GM12801 (cell line): ENCODE measurements around the gene SWAP70.

Experiments
- TF ChIP-seq, protein P1 (sequence below): IDR thresholded peaks from one replicate; pipeline ENCODE4 v1.5.1; 2011; ENCODE audit warnings: control low read depth; ENCODE audit not compliant: insufficient read length; ENCODE audit errors: extremely low read depth

SWAP70 gene

DNA sequence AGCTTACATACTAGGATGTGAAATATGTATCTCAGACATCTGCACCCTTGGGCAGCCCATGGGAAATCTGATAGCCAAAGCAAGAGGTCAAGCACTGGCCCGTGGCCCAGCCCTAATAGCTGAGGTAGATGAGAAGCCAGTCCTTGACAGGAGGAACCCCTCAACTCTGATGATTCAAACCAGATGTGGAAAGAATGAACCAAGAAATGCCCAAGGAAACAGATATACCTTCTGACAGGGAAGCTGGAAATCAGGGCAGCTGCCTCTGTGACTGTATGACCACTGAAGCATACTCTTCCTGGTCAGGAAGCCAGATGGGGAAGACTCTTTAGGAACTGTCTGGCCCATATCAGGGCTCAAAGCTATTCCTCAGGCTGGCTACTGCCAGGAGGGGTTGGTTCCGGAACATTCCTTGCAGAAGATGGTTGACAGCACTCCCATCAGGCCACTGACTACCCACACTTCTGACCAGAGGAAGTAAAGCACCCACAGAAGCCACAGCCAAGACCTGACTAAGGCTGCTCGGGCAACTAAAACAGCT lies 124.2 kb downstream of the SWAP70 start:
- TF ChIP-seq, protein P1, sequence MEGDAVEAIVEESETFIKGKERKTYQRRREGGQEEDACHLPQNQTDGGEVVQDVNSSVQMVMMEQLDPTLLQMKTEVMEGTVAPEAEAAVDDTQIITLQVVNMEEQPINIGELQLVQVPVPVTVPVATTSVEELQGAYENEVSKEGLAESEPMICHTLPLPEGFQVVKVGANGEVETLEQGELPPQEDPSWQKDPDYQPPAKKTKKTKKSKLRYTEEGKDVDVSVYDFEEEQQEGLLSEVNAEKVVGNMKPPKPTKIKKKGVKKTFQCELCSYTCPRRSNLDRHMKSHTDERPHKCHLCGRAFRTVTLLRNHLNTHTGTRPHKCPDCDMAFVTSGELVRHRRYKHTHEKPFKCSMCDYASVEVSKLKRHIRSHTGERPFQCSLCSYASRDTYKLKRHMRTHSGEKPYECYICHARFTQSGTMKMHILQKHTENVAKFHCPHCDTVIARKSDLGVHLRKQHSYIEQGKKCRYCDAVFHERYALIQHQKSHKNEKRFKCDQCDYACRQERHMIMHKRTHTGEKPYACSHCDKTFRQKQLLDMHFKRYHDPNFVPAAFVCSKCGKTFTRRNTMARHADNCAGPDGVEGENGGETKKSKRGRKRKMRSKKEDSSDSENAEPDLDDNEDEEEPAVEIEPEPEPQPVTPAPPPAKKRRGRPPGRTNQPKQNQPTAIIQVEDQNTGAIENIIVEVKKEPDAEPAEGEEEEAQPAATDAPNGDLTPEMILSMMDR, result no peak

DNA sequence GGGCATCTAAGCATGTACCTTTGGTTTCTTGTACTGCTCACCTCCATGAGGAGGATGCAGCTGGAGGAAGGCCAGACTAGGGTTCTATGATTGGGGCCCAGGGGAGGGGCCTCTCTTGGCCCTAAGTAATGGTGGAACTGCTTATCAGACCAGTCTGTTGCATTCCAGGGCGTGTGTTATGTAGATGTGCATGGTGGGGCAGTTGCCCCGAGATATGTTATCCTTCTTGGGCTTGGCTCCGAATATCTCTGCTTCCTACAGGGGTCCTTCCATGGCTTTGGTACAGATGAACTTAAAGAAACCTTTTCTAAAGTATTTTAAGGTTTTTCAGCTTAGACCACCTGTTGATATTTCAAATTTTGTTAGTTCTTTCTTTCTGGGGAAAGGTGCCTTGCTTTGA lies 126.0 kb downstream of the SWAP70 start:
- TF ChIP-seq, protein P1, result no peak

DNA sequence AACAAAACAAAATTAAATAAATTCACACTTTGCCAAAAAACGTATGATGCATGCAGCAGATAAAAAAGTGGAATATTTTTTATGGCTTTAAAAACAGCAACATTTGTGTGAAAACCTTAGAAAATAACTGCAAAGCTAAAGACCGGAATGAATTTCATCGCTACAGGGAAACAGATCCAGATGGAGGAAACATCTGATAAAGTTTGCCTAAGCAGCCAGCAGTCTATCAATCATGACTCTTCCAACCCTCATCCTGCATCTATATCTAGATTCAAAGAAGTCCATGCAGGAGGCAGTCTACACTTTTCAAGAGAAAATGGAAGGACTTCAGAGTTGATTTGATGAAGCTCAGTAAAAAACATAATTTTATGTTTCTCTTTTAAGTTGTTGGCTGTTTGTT lies 126.8 kb downstream of the SWAP70 start:
- TF ChIP-seq, protein P1, result no peak

DNA sequence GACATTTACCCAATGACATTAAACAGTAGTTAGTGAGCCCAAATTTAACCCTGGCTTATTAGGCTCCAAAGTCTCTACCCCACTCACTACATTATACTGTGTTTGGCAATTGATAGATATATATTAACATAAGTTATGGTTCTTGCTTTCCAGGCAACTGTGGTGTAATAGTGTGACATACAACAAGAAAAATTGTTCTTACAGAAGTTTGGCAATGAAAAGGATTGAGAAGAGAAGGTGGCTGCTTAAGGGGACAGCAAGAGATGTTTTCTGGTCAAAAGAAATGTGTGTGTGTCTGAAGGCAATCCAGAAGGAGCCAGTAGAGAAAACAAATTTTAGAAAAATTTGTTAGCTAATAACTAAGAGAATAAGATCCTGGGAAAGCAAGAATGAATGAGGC lies 132.4 kb downstream of the SWAP70 start:
- TF ChIP-seq, protein P1, result no peak

DNA sequence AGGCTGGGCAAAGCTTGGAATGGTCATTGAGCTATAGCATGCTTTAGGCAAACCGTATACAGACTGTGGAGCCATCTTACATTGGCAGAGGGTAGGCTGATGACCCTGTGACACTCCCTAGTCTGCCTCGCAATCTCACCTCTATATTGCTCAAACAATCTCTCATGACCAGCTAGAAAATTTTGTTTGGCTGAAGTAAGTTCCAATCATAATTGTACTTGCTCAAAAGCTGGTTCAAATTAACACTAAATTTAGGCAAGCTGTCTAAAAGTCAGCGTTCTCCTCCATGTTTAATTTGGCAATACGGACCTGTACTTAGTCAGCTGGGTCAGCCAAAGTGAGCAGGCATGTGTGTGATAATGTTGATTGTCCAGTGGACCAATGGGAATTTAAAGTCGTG lies 133.0 kb downstream of the SWAP70 start:
- TF ChIP-seq, protein P1, result no peak

DNA sequence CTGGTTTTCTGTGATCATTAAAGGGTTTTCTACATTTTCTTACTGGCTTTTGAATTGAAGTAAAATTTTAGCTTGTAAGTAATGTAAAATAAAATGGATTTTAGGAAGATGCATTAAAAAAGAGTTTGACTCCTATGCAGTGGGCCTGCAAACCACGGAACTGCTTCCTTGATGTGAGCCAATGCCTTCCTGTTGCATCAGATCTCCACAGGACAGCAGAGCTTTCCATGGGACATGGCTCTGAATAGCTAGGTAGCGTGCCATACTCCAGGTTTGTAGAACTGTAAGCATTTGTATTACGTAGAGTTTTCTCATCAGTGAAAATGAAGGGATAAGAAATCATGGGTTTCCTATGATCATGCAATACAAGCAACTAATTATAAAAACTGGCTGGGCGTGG lies 133.4 kb downstream of the SWAP70 start:
- TF ChIP-seq, protein P1, result no peak

DNA sequence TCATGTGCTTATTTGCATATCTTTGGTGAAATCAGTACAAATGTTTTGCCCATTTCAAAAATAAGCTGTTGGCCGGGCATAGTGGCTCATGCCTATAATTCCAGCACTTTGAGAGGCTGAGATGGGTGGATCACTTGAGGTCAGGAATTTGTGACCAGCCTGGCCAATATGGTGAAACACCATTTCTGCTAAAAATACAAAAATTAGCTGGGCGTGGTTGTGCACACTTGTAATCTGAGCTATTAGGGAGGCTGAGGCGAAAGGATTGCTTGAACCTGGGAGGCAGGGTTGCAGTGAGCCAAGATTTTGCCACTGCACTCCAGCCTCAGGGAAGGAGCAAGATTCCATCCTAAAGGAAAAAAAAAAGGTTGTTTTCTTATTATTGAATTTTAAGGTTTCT lies 136.0 kb downstream of the SWAP70 start:
- TF ChIP-seq, protein P1, result no peak

DNA sequence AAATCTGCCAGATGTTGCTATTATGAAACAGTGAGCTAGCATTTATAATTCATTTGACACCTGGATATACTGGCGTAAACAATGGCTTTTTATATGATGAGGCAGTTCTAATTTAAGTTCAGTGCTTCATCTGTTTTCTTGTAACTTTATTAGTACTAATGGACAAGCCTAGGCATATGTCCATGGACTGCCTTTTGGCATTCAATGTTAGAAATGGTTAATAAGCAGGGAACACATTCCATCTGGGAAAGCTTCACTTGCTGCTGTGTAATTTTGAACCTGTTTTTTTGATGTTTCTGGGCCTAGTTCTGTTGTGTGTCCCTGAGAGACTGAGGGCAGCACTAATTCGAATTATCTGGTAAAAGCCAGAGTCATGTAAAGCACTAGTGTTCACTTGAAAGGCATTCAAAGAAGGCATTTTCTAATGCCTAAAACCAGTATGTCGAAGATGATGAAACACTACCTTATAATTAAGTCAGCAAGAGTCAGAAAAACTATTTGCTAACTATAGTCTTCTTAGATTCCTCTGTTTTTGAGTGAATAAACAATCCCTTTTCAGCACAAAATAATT lies 138.5 kb downstream of the SWAP70 start:
- TF ChIP-seq, protein P1, result no peak
